Measurements from ENCODE around the gene ACAD8.

ACAD8 gene

GRCh38 chr11:134246100-134246499, 7.3 kb upstream of the ACAD8 start:
- Histone ChIP-seq H2AFZ (ENCODE audit: low read length) (no peak overlapping the region), H3K4me1 (ENCODE audit: low read length) (peaks cover 21% of the 10 kb centered on the region), H3K27me3 (replicated peaks; ENCODE audit: insufficient read depth, low read length) (no peaks in the 10 kb centered on the region), H3K36me3 (replicated peaks; ENCODE audit: insufficient read depth, low read length) (peaks cover 6% of the 10 kb centered on the region; the same call in 1 of the 2 replicates), H4K20me1 (ENCODE audit: insufficient read depth, low read length) (no peaks in the 10 kb centered on the region), H3K4me3 (ENCODE audit: low read length) (no peak overlapping the region), H3K4me2 (ENCODE audit: low read depth, low read length) (no peak overlapping the region), H3K9ac (ENCODE audit: low read length) (no peak overlapping the region), H3K79me2 (ENCODE audit: low read length) (no peaks in the 10 kb centered on the region), H3K27ac (ENCODE audit: low read length) (no peak overlapping the region), H3K9me3 (replicated peaks; ENCODE audit: insufficient read depth, low read length) (no peaks in the 10 kb centered on the region), H3K9me2 (replicated peaks; ENCODE audit: insufficient read depth, low read length) (no peaks in the 10 kb centered on the region), H3F3A (ENCODE audit: insufficient read depth, low read length) (peaks cover 18% of the 10 kb centered on the region; the same call in 1 of the 2 replicates)
- TF ChIP-seq EZH2phosphoT487 (IDR thresholded peaks at IDR 0.05; ENCODE audit: low read length) (no peak), CTCF (IDR thresholded peaks at IDR 0.05; ENCODE audit: low read length) (no peak), EZH2 (optimal IDR thresholded peaks at IDR 0.05; ENCODE audit: low read depth, low read length) (no peak)
- DNase-seq = no peak

GRCh38 chr11:134246678-134247077, 6.7 kb upstream of the ACAD8 start:
- no peak for DNase-seq
- H3K36me3 ChIP-seq (replicated peaks; ENCODE audit: insufficient read depth, low read length) = peaks cover 6% of the 10 kb centered on the region; the same call in 1 of the 2 replicates

GRCh38 chr11:134248910-134249480, 4.4 kb upstream of the ACAD8 start:
- no peaks in the 10 kb centered on the region for H3K27me3 ChIP-seq (replicated peaks; ENCODE audit: insufficient read depth, low read length)
- DNase-seq = peak; percentile 80
- peak overlapping the region; percentile 63 for H3K4me2 ChIP-seq (ENCODE audit: low read depth, low read length)
- H3K9ac ChIP-seq (ENCODE audit: low read length) = peak overlapping the region; percentile 6; the same call in 1 of the 2 replicates
- H4K20me1 ChIP-seq (ENCODE audit: insufficient read depth, low read length) = no peaks in the 10 kb centered on the region
- H3K4me1 ChIP-seq (ENCODE audit: low read length) = peaks cover 24% of the 10 kb centered on the region
- no peak for TF ChIP-seq EZH2 (optimal IDR thresholded peaks at IDR 0.05; ENCODE audit: low read depth, low read length)
- no peak for TF ChIP-seq CTCF (IDR thresholded peaks at IDR 0.05; ENCODE audit: low read length)
- peaks cover 18% of the 10 kb centered on the region; the same call in 1 of the 2 replicates for H3F3A ChIP-seq (ENCODE audit: insufficient read depth, low read length)
- no peaks in the 10 kb centered on the region for H3K9me3 ChIP-seq (replicated peaks; ENCODE audit: insufficient read depth, low read length)
- no peaks in the 10 kb centered on the region for H3K9me2 ChIP-seq (replicated peaks; ENCODE audit: insufficient read depth, low read length)
- 0 out of 2 replicates have a peak, but pooled peaks cover 6% of the 10 kb centered on the region for H3K36me3 ChIP-seq (replicated peaks; ENCODE audit: insufficient read depth, low read length)
- peak overlapping the region; percentile 18; the same call in 1 of the 2 replicates for H3K4me3 ChIP-seq (ENCODE audit: low read length)
- H3K79me2 ChIP-seq (ENCODE audit: low read length) = peaks cover 15% of the 10 kb centered on the region
- H3K27ac ChIP-seq (ENCODE audit: low read length) = peak overlapping the region; percentile 70; the same call in 1 of the 2 replicates
- no peak overlapping the region; the same call in 1 of the 2 replicates for H2AFZ ChIP-seq (ENCODE audit: low read length)

More at GRCh38 chr11:134246678-134247077, 6.7 kb upstream of the ACAD8 start:
- H3F3A ChIP-seq (ENCODE audit: insufficient read depth, low read length) = peaks cover 18% of the 10 kb centered on the region; the same call in 1 of the 2 replicates
- TF ChIP-seq CTCF (IDR thresholded peaks at IDR 0.05; ENCODE audit: low read length) (no peak), EZH2 (optimal IDR thresholded peaks at IDR 0.05; ENCODE audit: low read depth, low read length) (no peak), EZH2phosphoT487 (IDR thresholded peaks at IDR 0.05; ENCODE audit: low read length) (no peak)
- peaks cover under 1% of the 10 kb centered on the region; the same call in 1 of the 2 replicates for H3K79me2 ChIP-seq (ENCODE audit: low read length)
- no peaks in the 10 kb centered on the region for H3K9me3 ChIP-seq (replicated peaks; ENCODE audit: insufficient read depth, low read length)
- H4K20me1 ChIP-seq (ENCODE audit: insufficient read depth, low read length) = no peaks in the 10 kb centered on the region
- H3K4me3 ChIP-seq (ENCODE audit: low read length) = no peak overlapping the region
- H3K27me3 ChIP-seq (replicated peaks; ENCODE audit: insufficient read depth, low read length) = no peaks in the 10 kb centered on the region
- H3K4me2 ChIP-seq (ENCODE audit: low read depth, low read length) = no peak overlapping the region
- H3K27ac ChIP-seq (ENCODE audit: low read length) = no peak overlapping the region
- no peak overlapping the region for H2AFZ ChIP-seq (ENCODE audit: low read length)
- no peak overlapping the region for H3K9ac ChIP-seq (ENCODE audit: low read length)
- H3K9me2 ChIP-seq (replicated peaks; ENCODE audit: insufficient read depth, low read length) = no peaks in the 10 kb centered on the region
- H3K4me1 ChIP-seq (ENCODE audit: low read length) = peaks cover 21% of the 10 kb centered on the region

All from MM.1S (cell line).